Endothelial cell of coronary artery (primary cell): ENCODE measurements around the gene KANTR. TPM values are rescaled to one million over a fixed set of nuclear protein-coding genes. Genes with fewer than 3 reads are reported as not detected.

Experiments used
- total RNA-seq: library from RNA; depleted of rRNA; stranded (reverse); fragments of >200 nt; gene quantifications from 2 replicates; pipeline ENCODE4 v1.2.3, GENCODE V29; 2014

KANTR gene
- total RNA-seq = 5.2 and 8.5 TPM in 2 replicates

GRCh38 chrX:53093748-53094581 lies at the start of gene KANTR:
TSS of gene KANTR (plus strand) at chrX:53094142. CDS start at chrX:53124273, 30,131 bp downstream.

GRCh38 chrX:53048169-53049126 lies 45.5 kb upstream of the KANTR start, which contains the start of gene GPR173:
TSS of gene GPR173 (plus strand) at chrX:53048789. CDS start at chrX:53076622, 27,833 bp downstream.

GRCh38 chrX:53081925-53082772 lies 11.8 kb upstream of the KANTR start, which contains the start of gene TSPYL2:
TSS of gene TSPYL2 (plus strand) at chrX:53082367. CDS start at chrX:53082499, 132 bp downstream.

Other genes with a start within 250 kb of the KANTR start
- not detected in 2 replicates for gene XAGE3, start 226.1 kb upstream of the KANTR start, total RNA-seq
- 5.0 and 10.1 TPM in 2 replicates for gene FAM156B, start 196.8 kb upstream of the KANTR start, total RNA-seq
- gene FAM156A, start 135.6 kb upstream of the KANTR start, total RNA-seq = 7.5 and 9.4 TPM in 2 replicates
- gene GPR173, start 45.4 kb upstream of the KANTR start, total RNA-seq = 2.0 and 4.0 TPM in 2 replicates
- 7.6 and 14.8 TPM in 2 replicates for gene TSPYL2, start 11.8 kb upstream of the KANTR start, total RNA-seq
- gene KDM5C, start 131.1 kb downstream of the KANTR start, total RNA-seq = 51.8 and 110 TPM in 2 replicates
- gene IQSEC2, start 187.4 kb downstream of the KANTR start, total RNA-seq = 3.1 and 3.8 TPM in 2 replicates